GM18520 (cell line): ENCODE measurements around the gene NTN1.

Experiments used
- ATAC-seq: cut with Tn5 transposase; IDR thresholded peaks from one replicate; pipeline ENCODE4 v1.9.1; 2021; ENCODE audit not compliant: unreplicated experiment

The NTN1 gene

GRCh38 chr17:9229160-9229825 lies 208.0 kb downstream of the NTN1 start:
- ATAC-seq = no peak

- no peak for ATAC-seq
Measured at GRCh38 chr17:9229826-9230201, 208.5 kb downstream of the NTN1 start.

- ATAC-seq = no peak
Measured at GRCh38 chr17:9230346-9230745, 209.0 kb downstream of the NTN1 start.

GRCh38 chr17:9230861-9231260 lies 209.6 kb downstream of the NTN1 start:
- no peak for ATAC-seq

GRCh38 chr17:9231449-9232154 lies 210.3 kb downstream of the NTN1 start:
- ATAC-seq = no peak

- no peak for ATAC-seq
Measured at GRCh38 chr17:9232155-9232475, 210.8 kb downstream of the NTN1 start.

GRCh38 chr17:9232591-9233270 lies 211.4 kb downstream of the NTN1 start:
- ATAC-seq = no peak

- no peak for ATAC-seq
Measured at GRCh38 chr17:9233271-9233599, 211.9 kb downstream of the NTN1 start.

- no peak for ATAC-seq
Measured at GRCh38 chr17:9233761-9234160, 212.5 kb downstream of the NTN1 start.

- ATAC-seq = no peak
Measured at GRCh38 chr17:9234389-9234945, 213.2 kb downstream of the NTN1 start.

GRCh38 chr17:9235346-9235745 lies 214.0 kb downstream of the NTN1 start:
- ATAC-seq = no peak

- no peak for ATAC-seq
Measured at GRCh38 chr17:9236286-9237052, 215.2 kb downstream of the NTN1 start.

GRCh38 chr17:9237053-9237410 lies 215.7 kb downstream of the NTN1 start:
- no peak for ATAC-seq

- no peak for ATAC-seq
Measured at GRCh38 chr17:9237661-9238301, 216.5 kb downstream of the NTN1 start.

- no peak for ATAC-seq
Measured at GRCh38 chr17:9238340-9239245, 217.3 kb downstream of the NTN1 start.

GRCh38 chr17:9239246-9239792 lies 218.0 kb downstream of the NTN1 start:
- ATAC-seq = no peak

- ATAC-seq = peak; percentile 61
Measured at GRCh38 chr17:9239793-9240658, 218.7 kb downstream of the NTN1 start.

GRCh38 chr17:9240659-9241370 lies 219.5 kb downstream of the NTN1 start:
- ATAC-seq = no peak
